Osteocyte (in vitro differentiated cells): Measurements from ENCODE around the gene ROGDI. TPM values are rescaled to one million over a fixed set of nuclear protein-coding genes. Genes with fewer than 3 reads are reported as not detected.

Source experiments
- DNase-seq: peaks from one replicate; pipeline ENCODE4 v3.0.0; 2021; ENCODE audit warnings: mixed read lengths; ENCODE audit not compliant: unreplicated experiment; ENCODE audit errors: extremely low spot score
- H3K27ac Mint-ChIP-seq: one replicate; pipeline ENCODE4 v1.8.0; 2021; ENCODE audit warnings: mild to moderate bottlenecking, mixed read lengths; ENCODE audit not compliant: unreplicated experiment
- H3K27me3 Mint-ChIP-seq: one replicate; pipeline ENCODE4 v1.8.0; 2021; ENCODE audit warnings: mixed read lengths; ENCODE audit not compliant: unreplicated experiment
- H3K36me3 Mint-ChIP-seq: one replicate; pipeline ENCODE4 v1.8.0; 2021; ENCODE audit warnings: mixed read lengths; ENCODE audit not compliant: unreplicated experiment
- H3K4me1 Mint-ChIP-seq: one replicate; pipeline ENCODE4 v1.8.0; 2021; ENCODE audit warnings: mixed read lengths; ENCODE audit not compliant: unreplicated experiment
- H3K4me3 Mint-ChIP-seq: one replicate; pipeline ENCODE4 v1.8.0; 2021; ENCODE audit warnings: mild to moderate bottlenecking, moderate library complexity, mixed read lengths; ENCODE audit not compliant: unreplicated experiment
- H3K9me3 Mint-ChIP-seq: one replicate; pipeline ENCODE4 v1.8.0; 2021; ENCODE audit warnings: mixed read lengths; ENCODE audit not compliant: unreplicated experiment
- CTCF ChIP-seq: fragments of 200-600 bp; sonication (generic); IDR thresholded peaks from 2 replicates; pipeline ENCODE4 v1.5.0; 2021; ENCODE audit warnings: antibody characterized with exemption, mild to moderate bottlenecking, moderate library complexity
- total RNA-seq: library from RNA; stranded (reverse); gene quantifications from 2 replicates; pipeline ENCODE4 v1.2.1, GENCODE V29; 2021

ROGDI gene
- total RNA-seq, 1 donor from 2014 or later: 16.1 TPM

GRCh38 chr16:4747906-4748681 is 54.3 kb downstream of the ROGDI start:
- Mint-ChIP-seq H3K4me1 (no peaks in the 10 kb centered on the region), H3K27ac (no peak overlapping the region), H3K4me3 (no peak overlapping the region), H3K36me3 (peaks cover 4% of the 10 kb centered on the region), H3K27me3 (no peaks in the 10 kb centered on the region), H3K9me3 (no peaks in the 10 kb centered on the region)
- no peak for TF ChIP-seq CTCF
- DNase-seq: no peak

GRCh38 chr16:4746991-4747574 is 55.4 kb downstream of the ROGDI start:
- TF ChIP-seq CTCF: no peak
- Mint-ChIP-seq H3K27me3 (no peaks in the 10 kb centered on the region), H3K9me3 (no peaks in the 10 kb centered on the region), H3K36me3 (peaks cover 4% of the 10 kb centered on the region), H3K27ac (no peak overlapping the region), H3K4me1 (no peaks in the 10 kb centered on the region), H3K4me3 (no peak overlapping the region)
- no peak for DNase-seq

Other genes with a start within 250 kb of the ROGDI start
- 0.08 and 0.26 TPM in 2 replicates for gene C16orf96, start 246.3 kb downstream of the ROGDI start, total RNA-seq
- gene UBALD1, start 187.7 kb downstream of the ROGDI start, total RNA-seq: 33.6 and 38.4 TPM in 2 replicates
- 88.0 and 94.6 TPM in 2 replicates for gene MGRN1, start 177.8 kb downstream of the ROGDI start, total RNA-seq
- gene NUDT16L1, start 109.1 kb downstream of the ROGDI start, total RNA-seq: 26.2 and 28.9 TPM in 2 replicates
- 30.0 TPM in 2 replicates for gene ANKS3, start 68.4 kb downstream of the ROGDI start, total RNA-seq
- 1.2 and 1.7 TPM in 2 replicates for gene DNAAF8, start 68.1 kb downstream of the ROGDI start, total RNA-seq
- gene ZNF500, start 35.5 kb downstream of the ROGDI start, total RNA-seq: 22.8 and 23.5 TPM in 2 replicates
- gene SEPTIN12, start 14.3 kb downstream of the ROGDI start, total RNA-seq: not detected in 2 replicates
- gene SMIM22, start 7.3 kb downstream of the ROGDI start, total RNA-seq: not detected in 2 replicates
- 73.5 and 76.9 TPM in 2 replicates for gene GLYR1, start 44.7 kb upstream of the ROGDI start, total RNA-seq
- gene UBN1, start 44.8 kb upstream of the ROGDI start, total RNA-seq: 50.3 and 50.8 TPM in 2 replicates
- gene PPL, start 134.5 kb upstream of the ROGDI start, total RNA-seq: 9.7 and 10.3 TPM in 2 replicates
- gene SEC14L5, start 155.7 kb upstream of the ROGDI start, total RNA-seq: not detected in 2 replicates
- gene NAGPA, start 231.3 kb upstream of the ROGDI start, total RNA-seq: 16.8 and 19.9 TPM in 2 replicates